ENCODE results near the gene UACA.

The UACA gene

GRCh38 chr15:70707686-70708300 is 55.6 kb downstream of the UACA start:
- no peak for DNase-seq

- no peak for DNase-seq
Observed at GRCh38 chr15:70704731-70705130, 58.6 kb downstream of the UACA start.

- DNase-seq, result no peak
Observed at GRCh38 chr15:70704166-70704565, 59.2 kb downstream of the UACA start.

DNA sequence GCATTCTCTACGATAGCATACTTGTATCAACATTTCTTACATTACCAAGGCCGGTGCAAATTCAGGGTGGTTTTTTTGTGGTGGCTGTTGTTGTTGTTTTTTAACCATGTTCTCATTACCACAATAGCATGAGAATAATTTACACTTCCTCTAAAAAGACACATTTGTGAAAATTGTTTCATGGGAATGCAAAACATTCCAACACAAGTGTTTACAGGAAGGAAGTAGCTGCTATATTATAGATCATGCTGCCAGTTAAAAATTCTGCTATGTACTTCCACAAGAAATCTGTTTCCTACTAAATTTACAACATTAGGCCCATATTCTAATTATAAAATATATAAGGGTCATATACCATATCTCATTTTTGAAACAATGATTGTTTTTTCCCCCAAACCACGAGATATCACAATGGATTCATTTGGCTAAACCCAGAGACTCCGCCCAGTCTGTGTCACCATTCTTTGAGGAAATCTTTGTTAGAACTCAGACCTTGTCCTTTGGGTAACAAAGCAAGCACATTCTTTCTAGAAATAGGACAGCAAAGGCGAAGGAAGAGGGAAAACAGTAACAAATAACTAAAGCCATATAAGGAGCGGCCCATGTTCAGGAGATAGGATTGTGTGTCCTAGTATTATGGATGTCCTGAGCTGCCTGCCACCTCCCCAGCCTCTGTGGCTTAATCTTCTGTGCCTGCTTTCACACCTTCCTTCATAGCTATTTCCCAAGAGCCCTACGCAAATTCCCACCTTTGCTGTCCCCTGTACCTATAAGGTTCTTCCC is 60.1 kb downstream of the UACA start:
- no peak for DNase-seq

DNA sequence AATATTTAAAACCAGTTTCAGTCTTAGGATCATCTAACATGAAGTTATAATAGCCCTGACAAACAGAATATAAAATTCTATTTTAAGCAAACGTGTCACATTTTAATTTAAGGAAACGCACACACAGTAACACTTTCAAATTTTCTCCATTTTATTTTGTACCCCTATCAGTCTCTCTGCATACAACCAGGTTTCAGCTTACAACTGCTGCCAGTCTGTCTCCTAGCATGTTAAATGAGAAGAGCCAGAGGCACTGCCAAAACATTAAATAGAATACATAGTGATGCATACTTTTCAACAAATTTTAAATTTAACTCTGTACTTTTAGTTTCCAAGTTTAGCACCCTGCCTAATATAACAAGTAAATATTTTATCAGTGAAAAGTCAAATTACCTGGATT is 60.8 kb downstream of the UACA start:
- DNase-seq, result no peak

- DNase-seq, result peak in 3 of 51 donors; percentile 1 to 7 (median 2)
Observed at GRCh38 chr15:70701891-70702568, 61.3 kb downstream of the UACA start.

DNA sequence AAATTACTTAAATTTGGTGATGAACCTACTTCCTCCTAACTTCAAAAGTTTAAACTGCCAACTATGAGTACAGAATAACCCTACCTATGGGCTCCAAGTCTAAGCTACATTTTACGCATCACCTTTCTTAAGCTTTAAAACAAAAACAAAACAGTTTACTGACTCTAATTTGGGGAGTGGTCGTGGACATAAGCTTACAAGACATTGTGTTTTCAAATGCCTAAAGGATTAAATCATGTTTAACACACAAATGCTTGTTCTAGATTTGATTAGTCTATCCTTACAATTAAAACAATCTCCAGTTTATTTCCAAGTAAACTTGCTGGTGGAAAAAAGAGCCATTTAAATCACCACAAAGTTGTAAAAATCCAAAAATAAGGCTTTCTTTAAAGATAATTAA is 62.2 kb downstream of the UACA start:
- no peak for DNase-seq

DNA sequence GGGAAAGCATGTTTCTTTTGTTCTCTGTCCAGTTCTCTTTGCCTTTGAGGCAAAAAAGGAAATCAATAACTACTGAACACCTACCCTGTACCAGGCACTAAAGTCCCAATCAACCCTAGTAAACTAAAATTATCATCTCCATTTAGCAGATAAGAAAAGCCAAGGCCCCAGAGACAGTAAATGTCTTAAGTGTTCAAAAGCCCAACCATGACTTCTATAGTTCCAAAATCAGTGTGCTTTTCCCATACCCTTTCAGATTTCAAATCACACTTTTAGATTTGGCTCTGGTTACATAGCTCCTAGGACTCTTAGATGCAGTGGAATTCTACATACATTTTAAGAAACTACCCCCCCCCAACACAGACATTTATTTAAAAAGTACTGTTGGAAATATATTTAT is 63.5 kb downstream of the UACA start:
- DNase-seq, result no peak

GRCh38 chr15:70698836-70699390 is 64.4 kb downstream of the UACA start:
- no peak for DNase-seq

DNA sequence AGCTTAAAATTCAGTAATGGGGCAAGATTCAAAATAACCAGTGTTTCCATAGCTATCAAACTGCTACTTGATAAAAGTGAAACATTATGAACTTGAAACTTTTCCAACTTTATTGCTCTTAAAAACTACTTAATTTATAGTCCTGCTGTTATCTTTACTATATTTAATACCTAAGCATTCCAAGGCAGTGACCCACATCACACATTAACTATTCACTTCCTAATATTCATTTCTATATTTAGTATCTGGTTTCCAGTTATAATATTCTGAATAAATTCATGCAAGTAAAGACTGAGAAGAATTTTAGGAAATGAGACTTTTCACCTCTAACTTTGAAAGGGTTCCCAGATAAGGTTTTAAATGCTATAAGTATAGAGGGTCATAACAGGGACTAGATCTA is 64.9 kb downstream of the UACA start:
- DNase-seq, result no peak

- DNase-seq, result no peak
Observed at GRCh38 chr15:70690491-70691276, 72.7 kb downstream of the UACA start.

DNA sequence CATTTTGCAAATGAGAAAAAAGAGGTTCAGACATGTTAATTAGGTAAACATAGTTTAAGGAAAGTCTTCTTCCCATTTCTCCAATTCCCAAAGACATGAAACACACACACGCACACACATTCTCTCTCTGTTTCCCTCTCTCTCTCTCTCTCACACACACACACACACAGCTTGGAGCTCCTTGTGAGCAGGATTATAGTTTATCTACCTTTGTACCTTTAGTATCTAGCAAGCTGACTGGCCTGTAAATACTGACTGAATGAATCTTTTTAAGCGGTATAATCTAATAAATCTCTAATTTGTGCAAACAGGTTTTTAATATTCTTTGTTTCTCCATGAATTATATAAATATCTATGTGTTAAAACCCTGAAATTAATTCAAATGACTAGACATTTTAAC is 73.3 kb downstream of the UACA start:
- DNase-seq, result no peak

DNA sequence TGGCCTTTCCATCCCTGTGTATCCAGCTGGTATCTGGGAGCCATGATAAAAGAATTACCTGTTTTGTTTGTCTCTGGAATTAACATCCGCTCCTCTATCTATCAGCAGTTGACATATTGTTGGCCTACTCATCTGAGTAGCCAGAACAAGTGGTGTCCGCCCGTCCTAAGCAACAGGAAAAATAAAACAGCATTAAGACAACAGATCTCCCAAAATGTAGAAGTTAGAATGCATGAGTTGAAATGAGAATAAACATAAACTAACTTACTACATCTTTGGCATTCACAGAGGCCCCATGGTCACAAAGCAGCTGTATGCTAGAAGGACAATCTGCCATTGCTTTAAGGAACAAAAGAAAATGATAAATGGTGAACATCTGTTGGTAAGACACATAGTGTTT is 75.9 kb downstream of the UACA start:
- no peak for DNase-seq

DNA sequence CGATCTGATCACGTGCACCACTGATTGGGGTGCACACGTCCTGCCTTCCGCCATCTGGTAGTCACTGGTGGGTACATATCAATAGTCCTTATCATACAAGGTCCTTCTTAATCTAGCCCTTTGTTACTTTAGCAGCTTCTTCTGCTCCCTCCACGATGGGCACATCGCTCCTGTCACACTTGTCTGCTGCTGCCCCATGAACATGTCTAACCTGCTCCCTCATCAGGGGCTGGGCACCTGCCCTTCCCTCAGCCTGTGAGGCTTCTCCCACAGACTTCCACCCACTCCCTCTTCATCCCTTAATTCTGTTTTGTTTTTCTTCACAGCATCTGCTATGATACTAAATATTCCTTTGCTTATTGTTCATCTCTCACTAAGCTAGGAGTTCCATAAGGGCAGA is 82.5 kb downstream of the UACA start:
- no peak for DNase-seq

- no peak for DNase-seq
Observed at GRCh38 chr15:70679919-70680231, 83.5 kb downstream of the UACA start.

- no peak for DNase-seq
Observed at GRCh38 chr15:70672081-70672480, 91.3 kb downstream of the UACA start.

GRCh38 chr15:70670680-70671079 is 92.7 kb downstream of the UACA start:
- no peak for DNase-seq

GRCh38 chr15:70669966-70670658 is 93.2 kb downstream of the UACA start:
- DNase-seq, result no peak

DNA sequence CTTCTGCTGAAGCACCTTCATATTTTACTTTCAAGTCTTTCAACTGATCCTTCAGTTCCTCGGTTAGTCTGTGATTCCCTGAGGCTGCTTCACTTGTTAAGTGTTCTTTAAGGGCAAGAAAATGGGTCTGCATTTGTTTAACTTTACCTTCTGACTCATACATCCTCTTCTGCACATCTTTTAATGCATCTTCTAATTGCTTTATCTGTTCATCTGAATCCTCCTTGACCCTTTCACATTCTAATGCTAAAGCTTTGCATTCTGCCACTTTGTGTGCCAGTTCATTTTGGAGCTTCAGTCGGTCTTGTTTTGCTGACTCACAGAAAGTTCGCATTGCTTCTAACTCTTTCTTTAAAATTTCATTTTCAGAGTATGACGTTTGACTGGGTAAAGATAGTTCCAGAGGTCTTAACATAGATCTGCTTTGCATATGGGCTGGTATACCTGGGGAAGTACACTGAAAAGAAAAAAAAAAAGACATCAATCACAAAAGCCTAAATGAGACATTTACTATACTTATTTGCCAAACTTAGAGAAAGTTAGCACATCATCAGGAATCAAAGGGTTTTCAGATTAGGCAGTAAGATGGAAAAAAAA is 94.3 kb downstream of the UACA start:
- DNase-seq, result no peak

DNA sequence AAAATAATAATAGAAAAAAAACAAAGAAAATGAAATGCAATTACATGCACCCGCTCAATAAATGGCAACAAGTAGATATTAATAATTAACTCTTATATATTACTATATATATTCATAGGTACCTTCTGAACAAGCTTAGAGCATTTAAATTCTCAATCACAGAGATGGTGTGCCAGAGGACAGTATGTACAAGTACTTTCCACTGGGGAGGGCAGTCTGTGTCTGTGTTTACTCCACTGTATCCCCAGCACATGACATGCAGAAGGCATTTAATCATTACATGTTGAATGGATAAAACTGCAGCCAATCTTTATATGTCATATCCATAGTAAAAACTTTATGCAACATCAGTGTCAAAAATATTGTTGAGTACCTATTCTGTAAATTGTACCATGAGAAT is 97.8 kb downstream of the UACA start:
- DNase-seq, result no peak

GRCh38 chr15:70664494-70664893 is 98.9 kb downstream of the UACA start:
- DNase-seq, result no peak

Measured in hypothalamus (tissue), 51 donors.